Right ventricle myocardium inferior (tissue), 1 donor: Measurements from ENCODE around the gene CALN1. TPM values are rescaled to one million over a fixed set of nuclear protein-coding genes. Genes with fewer than 3 reads are reported as not detected.
"Not testable (repeated sequence)": the region's sequence is repeated elsewhere in the genome, so short reads cannot be mapped to it uniquely, and the experiment has no call there.

Experiments used
- ATAC-seq: fragments of 200-7000 bp; cut with Tn5 transposase; one replicate; pipeline ENCODE4 v1.9.1; 2020; ENCODE audit warnings: mild to moderate bottlenecking, moderate library complexity
- DNase-seq: peaks from one replicate; pipeline ENCODE4 v3.0.0; 2021; ENCODE audit errors: missing footprints
- intact Hi-C: fragments of 100-400 bp; cut with DNase I; formaldehyde crosslinking; loops from one replicate; pipeline ENCODE4 v1.11.0; 2022
- total RNA-seq: library from RNA; stranded (reverse); fragmentation: NEBNext Ultra II Directional; extraction: Animal tissue kit (Norgen Biotek cat#: 25700); gene quantifications from one replicate; pipeline ENCODE4 v1.2.1, GENCODE V29; 2021
- donor health status: DM: no; HTN: yes; CAD: no; lungs with severe emphysema.

Gene CALN1
- total RNA-seq, 1 donor from 2014 or later = not detected

GRCh38 chr7:71870812-71871211 is 541.3 kb downstream of the CALN1 start:
- intact Hi-C loops = no loop called here
- ATAC-seq (no peak), DNase-seq (no peak)

DNA sequence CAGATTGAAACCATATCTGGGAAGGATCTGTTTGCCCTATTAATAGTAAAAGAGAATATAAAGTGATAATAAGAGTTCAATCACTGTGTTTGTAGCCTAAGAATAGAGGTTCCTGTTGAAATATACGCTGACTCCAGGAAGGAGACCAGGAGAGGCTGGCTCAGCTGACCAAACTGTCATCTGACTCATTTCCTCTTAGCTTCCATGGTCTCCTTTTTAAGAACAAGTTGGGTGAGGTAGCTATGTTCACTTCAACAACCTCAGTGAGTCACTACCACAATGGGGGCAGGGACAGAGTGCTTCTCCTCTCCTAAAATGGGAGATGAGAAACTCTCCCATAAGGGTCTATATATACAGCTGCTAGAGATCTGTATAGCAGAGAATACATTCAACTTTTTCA is 543.3 kb downstream of the CALN1 start:
- ATAC-seq = no peak
- DNase-seq = no peak
- intact Hi-C loops = no loop called here

DNA sequence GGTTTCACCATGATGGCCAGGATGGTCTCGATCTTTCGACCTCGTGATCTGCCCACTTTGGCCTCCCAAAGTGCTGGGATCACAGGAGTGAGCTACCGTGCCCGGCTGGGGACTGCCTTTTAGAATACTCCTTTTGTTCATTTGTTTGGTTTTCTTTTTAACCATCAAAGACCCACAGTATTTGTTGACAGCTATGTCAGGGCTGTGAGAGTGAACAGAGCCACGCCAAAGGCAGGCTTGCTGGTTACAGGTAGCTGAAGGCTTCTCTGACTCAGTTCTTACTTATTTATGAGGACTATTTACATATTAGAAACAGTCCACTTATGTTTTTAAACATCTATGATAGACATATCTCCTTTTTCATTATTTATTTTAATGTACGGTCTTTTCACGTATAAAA is 544.5 kb downstream of the CALN1 start:
- intact Hi-C loops = no loop called here
- no peak for DNase-seq
- ATAC-seq = no peak

DNA sequence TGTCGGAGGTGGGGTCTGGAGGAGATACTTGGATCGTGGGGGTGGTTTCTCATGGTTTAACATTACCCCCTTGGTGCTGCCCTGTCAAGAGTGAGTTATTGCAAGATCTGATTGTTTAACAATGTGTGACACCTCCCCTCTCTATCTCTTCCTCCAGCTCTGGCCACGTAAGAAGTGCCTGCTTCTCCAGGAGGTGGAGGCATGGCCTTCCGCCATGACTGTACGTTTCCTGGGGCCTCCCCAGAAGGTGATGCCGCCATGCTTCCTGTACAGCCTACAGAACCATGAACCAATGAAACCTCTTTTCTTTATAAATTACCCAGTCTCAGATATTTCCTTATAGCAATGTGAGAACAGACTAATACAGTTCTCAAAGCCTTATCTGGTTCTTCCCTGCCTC is 547.0 kb downstream of the CALN1 start:
- intact Hi-C loops = no loop called here
- DNase-seq = no peak
- ATAC-seq = no peak

DNA sequence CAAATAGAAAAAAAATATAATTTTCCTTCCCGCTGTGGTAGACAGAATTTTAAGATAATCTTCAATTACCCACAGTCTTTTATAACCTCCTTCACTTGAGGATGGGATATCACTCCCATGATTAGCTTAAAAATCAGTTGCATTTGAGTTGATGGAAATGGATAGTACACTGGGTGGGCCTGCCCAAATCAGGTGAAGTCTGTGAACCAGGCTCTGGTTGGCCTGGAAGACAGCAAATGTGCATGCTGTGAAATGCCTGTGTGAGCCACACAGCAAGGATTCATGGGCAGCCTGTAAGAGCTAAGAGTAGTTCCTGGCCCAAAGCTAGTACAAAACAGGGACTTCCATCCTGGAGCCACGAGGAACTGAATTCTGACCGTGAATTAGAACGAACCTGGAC is 548.0 kb downstream of the CALN1 start:
- intact Hi-C loops = no loop called here
- DNase-seq = no peak
- ATAC-seq = no peak

DNA sequence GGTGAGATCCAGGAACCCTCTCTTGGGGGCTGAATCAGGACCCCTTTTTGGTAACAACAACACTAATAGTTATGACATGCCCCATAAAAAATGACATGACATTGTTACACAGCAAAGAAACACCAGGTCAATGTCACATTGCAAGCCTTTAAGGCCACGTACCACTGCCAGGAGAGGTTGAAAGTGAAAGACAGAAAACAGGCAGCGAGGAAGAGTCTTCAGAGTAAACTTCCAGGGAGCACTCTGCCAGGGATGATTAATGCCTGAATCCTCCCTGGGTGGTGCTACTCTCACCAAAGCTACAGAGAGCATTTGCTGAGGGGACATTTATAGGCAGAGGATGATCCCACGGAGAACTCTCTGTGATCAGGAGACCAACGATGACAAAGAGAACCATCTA is 551.6 kb downstream of the CALN1 start:
- intact Hi-C loops = no loop called here
- DNase-seq (no peak), ATAC-seq (no peak)

DNA sequence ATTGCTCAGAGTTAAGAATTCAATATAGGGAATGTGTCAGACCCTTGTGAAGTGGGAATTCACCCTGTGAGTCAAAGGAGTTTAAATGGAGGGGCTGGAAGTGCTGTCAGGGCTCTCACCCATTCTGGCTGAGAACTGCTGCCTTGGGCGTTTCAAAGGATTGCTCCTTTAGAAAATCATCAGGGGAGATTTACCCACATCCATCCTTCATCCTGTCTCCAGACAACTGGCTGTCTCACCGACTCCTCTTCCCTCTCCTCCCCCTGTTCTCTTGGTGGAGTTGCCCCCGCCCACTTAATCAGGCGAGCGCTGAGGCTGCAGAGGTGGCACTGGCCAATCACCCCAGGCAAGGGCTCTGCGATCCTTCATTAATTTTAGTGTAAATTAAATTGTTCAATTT is 554.8 kb downstream of the CALN1 start:
- intact Hi-C loops = no loop called here
- DNase-seq (no peak), ATAC-seq (no peak)

DNA sequence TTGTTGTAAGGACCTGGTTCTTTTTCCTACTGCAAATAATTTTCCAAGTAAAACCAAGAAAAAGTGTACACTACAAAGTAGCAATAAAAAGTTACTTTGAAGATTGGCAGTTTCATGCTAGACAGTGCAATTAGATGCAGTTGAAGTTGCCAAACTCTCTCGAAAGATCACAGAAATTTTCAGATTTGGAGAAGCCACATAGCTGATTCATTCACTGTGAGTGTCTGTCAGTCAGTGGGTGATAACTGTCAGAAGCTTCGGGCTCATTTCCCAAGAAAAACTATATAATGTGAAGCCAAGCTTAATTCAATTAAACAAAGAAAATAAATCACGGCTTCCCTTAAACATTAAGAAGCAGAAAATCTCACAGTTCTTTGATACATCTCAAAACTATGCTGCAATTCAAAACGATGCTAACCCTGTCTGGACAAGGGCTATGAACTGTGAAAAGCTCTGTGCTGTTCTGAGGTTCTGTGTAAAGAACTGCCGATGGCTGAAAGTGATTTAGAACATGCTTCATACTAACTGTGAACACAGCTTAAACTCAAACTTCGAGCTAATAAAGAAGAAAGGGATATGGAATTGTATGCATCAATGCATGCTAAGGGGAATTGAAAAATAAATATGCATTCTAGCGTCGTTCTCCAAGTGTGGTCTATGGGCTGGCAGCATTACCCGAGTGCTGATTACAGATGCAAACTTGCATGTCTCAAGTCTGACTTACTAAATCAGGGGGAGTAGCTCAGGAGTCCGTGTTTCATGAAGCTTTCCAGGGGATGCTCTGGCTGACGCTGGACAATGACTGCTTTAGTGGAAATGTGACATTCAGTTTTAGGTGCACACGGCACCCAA is 557.4 kb downstream of the CALN1 start:
- intact Hi-C loops = no loop called here
- no peak for ATAC-seq
- DNase-seq = no peak

DNA sequence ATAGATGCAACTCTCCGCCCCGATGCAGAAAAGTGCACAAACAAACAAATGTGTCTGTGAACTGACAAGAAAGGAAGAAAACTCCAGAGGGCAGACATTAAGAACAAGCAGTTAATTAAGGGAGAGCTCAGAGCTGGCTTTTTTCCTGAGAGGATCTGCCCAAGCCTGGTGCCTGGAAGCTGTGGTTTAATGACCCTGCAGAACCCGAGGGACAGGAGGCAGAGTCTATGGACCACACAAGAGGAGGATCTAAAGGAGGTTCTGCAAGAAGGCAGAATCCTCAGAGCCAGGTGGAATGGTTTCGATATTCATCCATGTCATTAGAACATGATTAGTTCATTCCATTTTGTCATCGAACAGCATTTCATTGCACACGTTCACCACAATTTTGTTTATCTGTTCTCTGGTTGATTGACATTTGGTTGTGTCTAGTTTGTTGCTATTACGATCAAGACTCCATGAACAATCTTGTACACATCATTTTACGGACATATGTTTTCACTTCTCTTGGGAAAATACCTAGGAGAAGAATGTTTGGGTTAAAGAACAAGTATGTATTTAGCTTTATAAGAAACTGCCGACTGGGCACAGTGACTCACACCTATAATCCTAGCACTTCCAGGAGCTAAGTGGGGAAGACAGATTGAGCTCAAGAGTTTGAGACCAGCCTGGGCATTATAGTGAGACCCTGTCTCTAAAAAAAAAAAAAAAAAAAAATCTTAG is 560.2 kb downstream of the CALN1 start:
- no peak for ATAC-seq
- DNase-seq = no peak
- intact Hi-C loops = no loop called here

DNA sequence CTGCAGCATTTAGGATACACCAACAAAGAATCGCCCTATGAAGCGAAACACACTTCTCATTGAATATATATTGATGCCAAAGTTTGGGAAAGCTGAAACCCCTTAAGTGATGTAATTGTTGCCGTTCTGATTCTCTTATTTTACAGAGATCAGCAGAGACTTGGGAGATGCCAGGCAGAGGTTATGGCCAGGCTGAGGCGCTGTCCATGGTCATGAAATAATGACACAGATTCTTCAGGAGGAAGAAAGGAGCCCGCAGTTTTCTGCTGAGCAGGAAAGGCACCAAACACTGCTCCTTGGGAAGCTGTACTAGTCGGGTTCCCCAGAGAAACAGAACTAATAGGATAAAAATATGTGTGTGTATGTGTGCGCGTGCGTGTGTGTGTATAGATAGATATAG is 566.0 kb downstream of the CALN1 start:
- intact Hi-C loops = no loop called here
- no peak for ATAC-seq
- DNase-seq = no peak

- no peak for DNase-seq
- no peak for ATAC-seq
- intact Hi-C loops = no loop called here
These were observed 568.5 kb downstream of the CALN1 start for GRCh38 chr7:71843676-71844075.

DNA sequence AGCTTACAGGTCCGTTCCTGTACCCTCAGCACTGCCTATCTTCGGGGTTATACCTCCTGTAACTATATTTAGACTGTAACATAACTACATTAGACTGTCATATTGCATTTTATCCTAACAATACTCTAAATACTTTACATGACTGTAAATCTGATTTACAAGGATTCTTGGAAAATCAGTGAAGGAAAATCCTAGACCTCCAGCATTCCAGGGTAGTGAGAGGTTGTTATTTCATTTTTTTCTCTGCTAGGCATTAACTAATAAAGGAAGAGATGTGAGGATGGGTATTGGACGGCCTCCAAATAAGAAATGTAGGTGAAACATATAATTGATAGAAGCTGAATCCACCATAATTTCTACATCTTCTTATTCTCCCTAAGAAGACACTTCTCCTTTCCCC is 569.4 kb downstream of the CALN1 start:
- DNase-seq (no peak), ATAC-seq (no peak)
- intact Hi-C loops = no loop called here

GRCh38 chr7:71842381-71842780 is 569.8 kb downstream of the CALN1 start:
- ATAC-seq = no peak
- intact Hi-C loops = no loop called here
- DNase-seq = no peak

- DNase-seq (no peak), ATAC-seq (no peak)
- intact Hi-C loops = no loop called here
These were observed 577.1 kb downstream of the CALN1 start for GRCh38 chr7:71835056-71835455.

DNA sequence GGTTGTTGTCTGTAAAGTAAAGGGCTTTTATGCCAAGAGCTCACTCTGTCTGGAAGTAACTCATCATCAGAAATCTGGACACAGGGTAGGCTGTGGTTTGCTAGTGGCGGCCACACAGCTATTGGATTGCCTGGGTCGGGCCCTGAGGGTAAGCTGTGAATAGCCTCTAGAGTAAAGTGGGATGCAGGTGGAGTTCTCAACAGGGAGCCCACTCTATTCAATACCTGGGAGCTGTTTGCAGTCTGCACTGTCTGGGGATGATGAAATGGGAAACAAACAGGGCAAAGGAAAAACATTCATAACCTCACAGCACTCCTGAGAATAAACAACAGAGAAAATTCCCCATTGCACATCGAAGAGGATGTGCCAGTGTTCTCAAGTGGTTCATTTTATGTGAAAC is 582.6 kb downstream of the CALN1 start:
- intact Hi-C loops = no loop called here
- DNase-seq (no peak), ATAC-seq (no peak)

- DNase-seq = no peak
- intact Hi-C loops = no loop called here
- no peak for ATAC-seq
These were observed 583.8 kb downstream of the CALN1 start for GRCh38 chr7:71828361-71828760.

DNA sequence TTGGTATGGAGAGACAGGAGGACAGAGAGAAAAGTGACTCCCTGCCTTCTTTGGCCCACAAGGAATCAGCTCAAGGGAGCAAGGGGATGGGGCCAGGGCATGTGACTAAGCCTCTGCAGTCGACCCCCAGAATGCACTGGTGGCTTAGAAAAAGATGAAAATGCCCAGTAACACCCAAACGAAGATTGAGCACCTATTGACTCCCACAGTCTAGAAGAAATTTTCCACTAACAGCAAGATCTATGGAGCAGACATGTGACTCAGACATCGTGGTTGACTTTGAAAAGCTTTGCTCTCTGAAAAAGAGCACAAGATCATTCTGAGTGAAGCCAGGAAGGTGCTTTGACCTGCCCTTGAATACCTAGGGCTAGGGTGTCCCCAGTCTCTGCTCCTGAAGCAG is 586.0 kb downstream of the CALN1 start:
- intact Hi-C loops = no loop called here
- DNase-seq = no peak
- ATAC-seq = no peak

GRCh38 chr7:71824006-71824760 is 588.0 kb downstream of the CALN1 start:
- DNase-seq (no peak), ATAC-seq (no peak)
- intact Hi-C loops = no loop called here

DNA sequence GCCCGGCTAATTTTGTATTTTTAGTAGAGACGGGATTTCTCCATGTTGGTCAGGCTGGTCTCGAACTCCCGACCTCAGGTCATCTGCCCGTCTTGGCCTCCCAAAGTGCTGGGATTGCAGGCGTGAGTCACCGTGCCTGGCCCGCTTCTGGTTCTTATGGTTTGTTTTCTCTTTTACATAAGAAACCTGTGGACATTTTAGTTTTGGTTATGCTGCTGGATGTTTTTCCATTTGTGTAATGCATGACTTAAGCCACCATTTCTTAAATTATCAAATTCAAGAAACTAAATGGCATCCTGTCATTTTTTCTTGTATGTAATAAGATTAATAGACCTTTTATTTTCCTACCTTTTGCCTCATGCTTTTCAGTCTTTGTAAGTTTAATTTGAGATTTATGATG is 589.7 kb downstream of the CALN1 start:
- ATAC-seq, DNase-seq, intact Hi-C loops: not testable (repeated sequence)

DNA sequence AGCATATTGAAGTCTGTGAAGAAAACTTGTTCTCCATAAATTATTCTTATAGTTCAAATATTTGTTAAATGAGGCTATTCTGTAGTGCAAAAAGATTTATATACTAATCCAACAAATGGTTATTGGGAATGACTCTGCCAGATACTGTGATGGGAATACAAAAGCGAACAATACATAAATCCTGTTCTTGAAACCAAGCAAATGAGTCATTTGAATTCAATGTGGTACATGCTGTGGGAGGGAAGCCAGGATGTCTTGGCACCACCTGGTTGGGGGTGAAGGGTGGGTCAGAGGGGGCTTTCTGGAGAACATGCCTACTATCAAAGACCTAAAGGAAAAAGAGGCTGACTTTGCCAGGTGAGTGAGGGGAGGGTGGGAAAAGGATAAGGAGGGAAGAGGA is 594.2 kb downstream of the CALN1 start:
- no peak for DNase-seq
- no peak for ATAC-seq
- intact Hi-C loops = no loop called here
